Measurements from ENCODE around the gene COL6A2. TPM values are rescaled to one million over a fixed set of nuclear protein-coding genes. Genes with fewer than 3 reads are reported as not detected.
"Not testable (repeated sequence)": the region's sequence is repeated elsewhere in the genome, so short reads cannot be mapped to it uniquely, and the experiment has no call there.

COL6A2 gene
- total RNA-seq, 1 experiment from 2014 or later = 1,198 TPM

DNA sequence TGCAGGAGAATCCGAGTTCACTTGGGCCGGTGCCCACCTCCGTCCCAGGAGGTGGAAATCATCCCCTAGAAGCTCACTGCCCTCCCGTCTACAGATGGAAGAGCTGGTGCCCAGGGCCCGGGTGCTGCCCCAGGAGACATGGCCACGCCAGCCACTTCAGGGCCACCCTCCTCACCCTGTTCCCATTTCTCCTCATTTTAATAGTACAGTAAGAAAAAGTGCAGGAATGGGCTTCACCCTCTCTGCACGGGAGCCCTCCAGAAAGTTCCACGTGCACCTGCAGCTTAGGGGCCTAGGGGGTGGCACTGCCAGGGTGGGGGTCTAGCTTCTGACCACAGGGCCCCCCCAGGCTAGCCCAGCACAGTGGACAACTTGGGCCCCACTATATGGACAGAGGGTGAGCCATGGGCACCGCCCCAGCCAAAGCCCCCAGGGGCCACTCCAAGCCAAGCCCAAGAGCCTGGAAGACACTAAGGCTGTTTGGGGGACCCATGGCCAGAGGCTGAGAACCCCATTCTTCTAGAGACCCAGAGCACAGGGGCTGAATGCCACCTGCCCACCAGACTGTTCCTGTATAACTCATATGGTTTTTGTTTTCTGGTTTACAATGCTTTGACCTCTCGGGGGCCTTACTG, 60.9 kb downstream of the COL6A2 start:
- DNase-seq = no peak

DNA sequence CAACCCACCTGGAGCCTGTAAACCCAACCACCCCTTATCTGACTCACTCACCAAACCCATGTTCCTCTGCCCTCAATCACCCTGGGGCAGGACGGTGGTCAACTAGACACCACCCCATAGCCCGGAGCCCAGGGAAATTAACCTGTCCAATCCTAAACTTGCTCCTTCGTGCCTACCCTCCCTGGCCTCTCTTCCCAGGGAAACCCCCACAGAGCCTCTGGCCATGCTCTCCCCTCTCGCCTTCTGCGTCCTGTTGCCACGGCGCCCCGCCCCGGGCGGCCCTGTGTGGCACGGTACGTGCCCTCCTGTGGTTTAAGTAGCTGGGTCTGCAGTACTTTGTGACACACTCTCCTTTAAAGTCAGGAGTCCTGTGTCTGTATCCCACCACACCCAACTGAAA, 61.5 kb downstream of the COL6A2 start:
- H3K9me3 ChIP-seq = no peaks in the 10 kb centered on the region
- no peak for DNase-seq
- H3K36me3 ChIP-seq = no peaks in the 10 kb centered on the region
- no peaks in the 10 kb centered on the region for H3K27me3 ChIP-seq
- no peak overlapping the region for H3K4me3 ChIP-seq

More for the DNA sequence above, 60.9 kb downstream of the COL6A2 start:
- Histone ChIP-seq H3K9me3 (no peaks in the 10 kb centered on the region), H3K36me3 (no peaks in the 10 kb centered on the region), H3K4me3 (no peak overlapping the region), H3K27me3 (no peaks in the 10 kb centered on the region)

DNA sequence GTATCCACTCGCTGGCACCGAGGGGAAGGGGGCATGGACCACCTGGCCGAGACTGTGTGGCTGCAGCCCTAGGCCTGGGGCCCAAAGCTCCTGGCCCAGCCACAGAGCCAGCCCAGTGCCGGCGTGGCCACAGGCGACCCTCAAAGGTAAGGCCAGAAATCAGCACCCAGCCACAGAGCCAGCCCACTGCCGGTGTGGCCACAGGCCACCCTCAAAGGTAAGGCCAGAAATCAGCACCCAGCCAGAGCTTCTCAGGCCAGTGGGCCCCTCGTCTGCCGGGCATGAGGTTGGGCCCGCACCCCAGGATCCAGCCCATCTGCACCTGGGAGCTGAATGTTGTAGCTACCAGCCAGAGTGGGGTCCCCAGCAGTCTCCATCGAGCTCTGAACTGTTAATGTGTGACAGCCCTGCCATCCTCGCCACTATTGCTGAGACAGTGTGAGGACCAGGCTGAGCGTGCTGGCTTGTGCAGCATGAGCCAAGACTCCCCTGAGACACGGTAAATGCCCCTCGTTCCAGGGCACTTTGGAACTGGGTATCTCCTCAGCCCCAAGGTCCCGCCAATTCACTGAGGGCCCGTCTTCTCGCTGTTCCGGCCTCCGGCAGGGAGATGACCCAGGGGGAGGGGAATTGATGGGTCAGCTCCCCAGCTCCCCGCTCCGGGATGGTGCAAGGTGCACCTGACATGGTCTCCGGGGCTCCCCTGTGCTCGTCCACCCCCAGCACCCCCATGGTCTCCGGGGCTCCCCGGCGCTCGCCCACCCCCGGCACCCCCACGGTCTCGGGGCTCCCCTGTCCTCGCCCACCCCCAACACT, 62.1 kb downstream of the COL6A2 start:
- Histone ChIP-seq H3K27me3 (no peaks in the 10 kb centered on the region), H3K9me3 (no peaks in the 10 kb centered on the region), H3K4me3 (no peak overlapping the region), H3K36me3 (no peaks in the 10 kb centered on the region)
- no peak for DNase-seq

DNA sequence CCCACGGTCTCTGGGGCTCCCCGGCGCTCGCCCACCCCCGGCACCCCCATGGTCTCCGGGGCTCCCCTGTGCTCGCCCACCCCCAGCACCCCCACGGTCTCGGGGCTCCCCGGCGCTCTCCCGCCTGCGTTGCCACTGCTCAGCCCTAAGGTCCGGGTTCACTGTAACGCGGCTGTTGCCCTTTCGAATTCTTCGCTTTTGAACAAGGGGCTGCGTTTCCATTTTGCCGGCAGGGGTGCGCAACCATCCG, 62.7 kb downstream of the COL6A2 start:
- Histone ChIP-seq H3K4me3 (no peak overlapping the region), H3K9me3 (no peaks in the 10 kb centered on the region), H3K36me3 (no peaks in the 10 kb centered on the region), H3K27me3 (no peaks in the 10 kb centered on the region)
- DNase-seq = no peak

DNA sequence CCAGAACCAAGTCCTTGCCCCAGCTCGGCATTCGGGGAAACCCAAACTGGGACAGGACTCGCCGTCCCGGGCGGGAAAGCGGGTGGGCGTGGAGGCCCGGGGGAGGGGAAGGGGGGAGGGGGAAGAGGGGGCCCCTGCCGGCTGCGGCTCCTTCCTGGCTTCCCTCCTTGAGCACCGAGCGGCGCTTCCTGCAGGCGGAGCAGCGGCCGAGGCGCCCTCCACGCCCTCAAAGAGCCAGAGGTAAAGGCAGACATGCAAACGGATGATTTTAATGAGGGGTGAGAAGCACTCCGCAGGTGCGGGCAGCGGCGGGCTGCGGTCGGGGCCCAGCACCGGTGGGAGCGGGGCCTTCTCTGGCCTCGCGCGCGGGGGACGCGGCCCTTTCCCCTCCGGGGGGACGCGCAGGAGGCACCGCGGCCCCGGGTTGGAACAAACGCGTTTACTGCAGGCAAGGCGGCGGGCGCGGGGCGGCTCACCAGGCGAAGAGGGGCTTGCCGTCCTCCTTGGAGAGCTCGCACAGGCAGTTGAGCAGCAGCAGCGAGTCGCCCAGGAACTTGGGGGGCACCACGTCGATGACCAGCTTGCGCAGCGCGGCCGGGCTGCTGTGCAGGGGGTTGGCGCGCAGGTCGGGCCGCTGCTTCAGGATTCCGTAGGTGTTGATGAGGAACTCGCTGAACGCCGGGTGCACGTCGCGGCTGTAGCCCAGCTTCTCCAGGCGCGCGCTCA, 63.2 kb downstream of the COL6A2 start:
- no peak overlapping the region for H3K4me3 ChIP-seq
- no peaks in the 10 kb centered on the region for H3K9me3 ChIP-seq
- H3K36me3 ChIP-seq = no peaks in the 10 kb centered on the region
- DNase-seq = no peak
- no peaks in the 10 kb centered on the region for H3K27me3 ChIP-seq

DNA sequence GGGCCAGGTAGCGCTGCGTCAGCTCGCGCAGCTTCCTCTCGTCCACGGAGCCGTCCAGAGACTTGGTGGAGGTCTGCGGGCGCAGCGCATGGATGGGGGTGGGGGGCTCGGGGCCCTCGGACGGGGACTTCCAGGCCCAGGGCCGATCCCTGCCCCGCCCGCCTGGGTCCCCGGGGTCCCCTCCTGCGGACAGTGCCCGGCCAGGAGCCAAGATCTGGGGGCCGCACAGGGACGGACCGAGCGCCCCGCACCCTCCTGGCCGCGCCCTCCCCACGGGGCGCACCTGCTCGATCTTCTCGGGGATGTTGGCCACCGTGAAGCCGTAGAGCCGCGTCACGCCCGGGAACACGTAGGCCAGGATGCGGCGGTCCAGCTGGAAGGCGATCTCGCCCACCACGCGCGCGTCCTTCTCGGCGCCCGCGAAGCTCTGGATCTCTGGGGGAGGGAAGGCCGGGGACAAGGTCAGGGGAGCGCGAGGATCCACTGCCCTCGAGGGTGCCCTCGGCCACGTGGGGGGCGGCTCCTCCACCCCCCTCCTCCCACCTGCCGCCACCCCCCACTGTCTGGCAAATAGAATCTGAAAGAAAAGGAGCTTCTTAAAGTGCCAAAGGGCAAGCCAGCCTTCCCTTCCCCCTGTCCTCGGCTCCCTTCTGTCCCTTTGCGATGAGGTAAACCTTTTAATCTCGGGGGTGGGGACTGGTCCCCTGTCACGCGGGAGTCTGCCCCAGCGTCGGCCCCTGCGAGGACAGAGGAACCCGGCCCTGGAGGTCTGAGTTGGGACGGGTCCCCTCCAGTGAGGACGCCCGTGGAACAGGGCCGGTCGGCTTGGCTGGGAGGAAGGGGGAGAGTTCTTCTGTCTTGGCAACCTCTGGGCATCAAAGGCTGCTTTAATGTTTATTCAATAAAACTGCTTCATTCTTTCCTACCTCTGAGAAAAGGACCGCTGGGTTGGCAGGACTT, 64.0 kb downstream of the COL6A2 start:
- Histone ChIP-seq H3K36me3 (no peaks in the 10 kb centered on the region), H3K4me3 (no peak overlapping the region), H3K9me3 (no peaks in the 10 kb centered on the region), H3K27me3 (no peaks in the 10 kb centered on the region)
- no peak for DNase-seq

DNA sequence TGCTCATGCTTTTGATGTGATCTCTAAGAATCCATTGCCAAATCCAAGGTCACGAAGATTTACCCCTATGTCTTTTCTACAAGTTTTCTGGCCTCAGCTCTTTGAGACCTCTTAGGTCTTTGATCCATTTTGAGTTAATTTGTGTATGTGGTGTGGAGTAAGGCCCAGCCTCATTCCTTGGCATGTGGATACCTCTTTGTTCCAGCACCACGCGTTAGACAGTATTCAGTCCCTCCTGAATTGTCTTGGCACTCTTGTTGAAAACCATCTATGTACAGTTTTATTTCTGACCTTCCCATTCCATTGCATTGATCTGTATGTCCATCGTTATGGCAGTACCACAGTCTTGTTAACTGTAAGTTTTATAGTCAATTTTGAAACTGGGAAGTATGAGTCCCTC, 65.5 kb downstream of the COL6A2 start:
- no peak for DNase-seq
- Histone ChIP-seq H3K27me3 (no peaks in the 10 kb centered on the region), H3K9me3 (no peaks in the 10 kb centered on the region), H3K4me3 (no peak overlapping the region), H3K36me3 (no peaks in the 10 kb centered on the region)

DNA sequence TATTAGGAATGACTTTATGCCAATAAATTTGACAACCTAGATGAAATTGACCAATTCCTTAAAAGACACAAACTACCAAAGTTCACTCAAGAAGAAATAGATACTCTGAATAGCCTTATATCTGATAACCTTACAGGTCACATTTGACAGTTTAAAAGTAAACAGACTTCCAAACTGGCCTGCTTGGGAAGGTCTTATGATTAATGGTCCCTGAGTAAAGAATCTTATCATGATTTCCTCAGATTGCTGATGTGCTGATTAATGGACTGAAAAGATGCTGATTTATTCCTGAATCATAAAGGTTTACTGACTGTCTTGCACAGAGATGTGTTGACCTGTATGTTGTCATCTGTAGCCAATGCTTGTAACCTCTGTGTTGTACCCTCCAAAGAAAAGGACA, 67.2 kb downstream of the COL6A2 start:
- no peaks in the 10 kb centered on the region for H3K9me3 ChIP-seq
- no peaks in the 10 kb centered on the region for H3K36me3 ChIP-seq
- H3K27me3 ChIP-seq = no peaks in the 10 kb centered on the region
- no peak overlapping the region for H3K4me3 ChIP-seq
- no peak for DNase-seq

DNA sequence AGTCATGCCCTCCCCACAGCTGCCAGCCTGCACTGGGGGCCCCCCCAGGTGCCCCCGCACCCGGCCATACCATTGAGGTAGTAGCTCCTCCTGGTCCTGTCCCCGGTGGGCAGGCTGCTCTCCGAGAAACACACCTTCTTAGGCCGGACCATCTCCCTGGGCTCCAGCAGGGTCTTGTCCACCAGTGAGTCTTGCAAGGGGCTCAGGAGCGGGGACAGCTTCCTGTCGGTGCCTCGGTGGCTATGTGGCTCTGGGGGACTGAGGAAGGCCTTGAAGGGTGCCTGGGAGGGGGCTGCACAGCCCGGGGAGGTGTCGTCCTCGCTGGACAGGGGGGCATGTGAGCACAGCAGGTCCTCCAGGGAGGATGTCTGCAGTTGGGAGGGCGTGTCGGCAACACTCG, 70.3 kb downstream of the COL6A2 start:
- no peaks in the 10 kb centered on the region for H3K27me3 ChIP-seq
- no peak for DNase-seq
- no peaks in the 10 kb centered on the region for H3K36me3 ChIP-seq

DNA sequence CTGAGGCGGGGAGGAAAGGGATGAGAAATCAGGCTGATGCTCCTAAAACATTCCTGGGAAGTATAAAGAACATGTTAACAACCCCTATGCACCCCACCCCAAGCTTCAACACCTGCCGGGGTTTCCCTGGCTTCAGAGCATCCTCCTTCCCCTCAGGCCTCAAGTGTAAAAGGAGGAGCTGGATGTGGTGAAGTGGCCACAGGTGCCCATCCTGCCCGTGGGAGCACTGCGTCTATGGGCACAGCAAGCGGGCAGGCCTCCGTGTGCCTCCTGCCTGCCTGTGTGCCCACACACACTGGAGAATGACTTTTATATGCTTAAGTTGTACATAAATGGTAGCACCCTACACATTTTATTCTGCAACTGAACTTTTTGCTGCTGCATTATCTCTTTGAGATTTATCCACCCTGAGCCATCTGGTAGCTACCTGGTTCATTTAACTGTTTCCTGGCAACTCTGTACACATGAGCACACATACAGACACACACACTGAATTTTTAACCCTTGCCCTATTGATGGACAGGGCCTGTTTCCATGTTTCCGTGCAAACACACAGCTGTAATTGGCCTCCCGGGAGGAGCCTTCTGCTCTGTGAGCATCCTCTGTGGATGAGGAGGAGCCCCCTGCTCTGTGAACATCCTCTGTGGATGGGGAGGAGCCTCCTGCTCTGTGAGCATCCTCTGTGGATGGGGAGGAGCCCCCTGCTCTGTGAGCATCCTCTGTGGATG, 70.9 kb downstream of the COL6A2 start:
- DNase-seq = no peak
- H3K27me3 ChIP-seq = no peaks in the 10 kb centered on the region
- H3K36me3 ChIP-seq = no peaks in the 10 kb centered on the region
- H3K4me3 ChIP-seq = no peak overlapping the region
- peaks cover 5% of the 10 kb centered on the region for H3K9me3 ChIP-seq

More for the DNA sequence above, 70.3 kb downstream of the COL6A2 start:
- Histone ChIP-seq H3K4me3 (no peak overlapping the region), H3K9me3 (no peaks in the 10 kb centered on the region)

DNA sequence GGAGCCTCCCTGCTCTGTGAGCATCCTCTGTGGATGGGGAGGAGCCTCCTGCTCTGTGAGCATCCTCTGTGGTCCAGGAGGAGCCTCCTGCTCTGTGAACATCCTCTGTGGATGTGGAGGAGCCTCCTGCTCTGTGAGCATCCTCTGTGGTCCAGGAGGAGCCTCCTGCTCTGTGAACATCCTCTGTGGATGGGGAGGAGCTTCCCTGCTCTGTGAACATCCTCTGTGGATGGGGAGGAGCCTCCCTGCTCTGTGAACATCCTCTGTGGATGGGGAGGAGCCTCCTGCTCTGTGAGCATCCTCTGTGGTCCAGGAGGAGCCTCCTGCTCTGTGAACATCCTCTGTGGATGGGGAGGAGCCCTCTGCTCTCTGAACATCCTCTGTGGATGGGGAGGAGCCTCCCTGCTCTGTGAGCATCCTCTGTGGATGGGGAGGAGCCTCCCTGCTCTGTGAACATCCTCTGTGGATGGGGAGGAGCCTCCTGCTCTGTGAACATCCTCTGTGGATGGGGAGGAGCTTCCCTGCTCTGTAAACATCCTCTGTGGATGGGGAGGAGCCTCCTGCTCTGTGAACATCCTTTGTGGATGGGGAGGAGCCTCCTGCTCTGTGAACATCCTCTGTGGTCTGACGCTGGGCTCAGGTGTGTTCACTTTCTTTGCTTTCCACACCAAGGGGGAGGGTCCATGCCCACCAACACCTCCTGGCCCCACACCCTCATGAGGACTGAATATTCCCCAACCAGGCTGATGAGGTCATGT, 72.7 kb downstream of the COL6A2 start:
- not testable (repeated sequence) for H3K4me3 ChIP-seq, DNase-seq, H3K27me3 ChIP-seq, H3K36me3 ChIP-seq
- peaks cover 23% of the 10 kb centered on the region for H3K9me3 ChIP-seq

DNA sequence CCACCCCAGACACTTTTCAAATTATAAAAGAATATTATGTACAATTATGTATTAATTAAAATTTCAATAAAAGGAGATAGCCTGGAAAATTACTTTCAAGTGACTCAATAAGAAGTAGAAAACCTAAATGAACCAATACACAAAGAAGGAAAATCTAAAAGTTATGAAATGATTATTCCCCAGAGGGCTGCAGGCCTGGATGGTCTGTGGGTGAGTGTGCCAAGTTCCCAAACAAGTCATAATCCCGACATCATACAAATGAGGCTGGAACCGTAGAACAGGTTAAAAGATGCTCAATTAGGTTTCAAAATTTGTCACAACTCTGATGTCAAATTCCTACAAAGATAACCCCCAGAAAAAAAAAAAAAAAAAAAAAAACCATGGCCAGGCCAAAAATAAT, 73.7 kb downstream of the COL6A2 start:
- Histone ChIP-seq H3K36me3 (no peaks in the 10 kb centered on the region), H3K9me3 (peaks cover 31% of the 10 kb centered on the region), H3K27me3 (no peaks in the 10 kb centered on the region), H3K4me3 (no peak overlapping the region)
- DNase-seq = no peak

DNA sequence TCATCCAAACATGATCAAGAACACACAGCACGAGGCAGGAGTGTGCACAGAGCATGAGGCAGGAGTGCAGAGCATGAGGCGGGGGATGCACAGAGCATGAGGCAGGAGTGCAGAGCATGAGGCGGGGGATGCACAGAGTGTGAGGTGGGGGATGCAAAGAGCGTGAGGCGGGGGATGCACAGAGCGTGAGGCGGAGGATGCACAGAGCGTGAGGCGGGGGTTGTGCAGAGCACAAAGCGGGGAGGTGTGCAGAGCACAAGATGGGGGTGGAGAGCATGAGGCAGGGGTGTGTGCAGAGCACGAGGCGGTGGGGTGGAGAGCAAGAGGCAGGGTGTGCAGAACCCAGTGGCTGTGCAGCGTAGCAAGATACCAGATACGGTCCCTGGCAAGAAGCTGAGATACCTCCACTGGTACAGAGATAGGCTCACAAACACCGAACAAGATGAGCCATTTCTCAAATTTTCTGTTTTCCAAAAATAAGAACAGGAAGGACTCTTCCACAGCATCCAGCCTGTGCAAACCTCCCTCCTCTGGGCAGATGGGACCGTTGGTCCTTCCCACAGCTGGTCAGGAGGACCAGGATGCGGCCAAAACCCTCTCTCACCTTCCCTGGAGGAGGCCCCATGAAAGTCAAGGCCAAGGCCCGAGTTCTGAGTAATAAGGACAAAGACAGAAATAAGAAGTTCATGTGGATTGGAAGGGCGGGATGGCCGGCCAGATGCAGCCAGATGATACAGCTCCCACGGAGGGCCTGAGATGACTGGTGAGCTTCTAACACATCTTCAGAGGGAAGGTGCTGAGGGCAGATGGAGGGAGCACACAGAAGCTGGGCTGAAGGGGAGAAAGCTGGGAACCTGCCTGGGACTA, 74.3 kb downstream of the COL6A2 start:
- Histone ChIP-seq H3K36me3 (no peaks in the 10 kb centered on the region), H3K27me3 (no peaks in the 10 kb centered on the region), H3K4me3 (no peak overlapping the region), H3K9me3 (peaks cover 38% of the 10 kb centered on the region)
- DNase-seq = no peak

DNA sequence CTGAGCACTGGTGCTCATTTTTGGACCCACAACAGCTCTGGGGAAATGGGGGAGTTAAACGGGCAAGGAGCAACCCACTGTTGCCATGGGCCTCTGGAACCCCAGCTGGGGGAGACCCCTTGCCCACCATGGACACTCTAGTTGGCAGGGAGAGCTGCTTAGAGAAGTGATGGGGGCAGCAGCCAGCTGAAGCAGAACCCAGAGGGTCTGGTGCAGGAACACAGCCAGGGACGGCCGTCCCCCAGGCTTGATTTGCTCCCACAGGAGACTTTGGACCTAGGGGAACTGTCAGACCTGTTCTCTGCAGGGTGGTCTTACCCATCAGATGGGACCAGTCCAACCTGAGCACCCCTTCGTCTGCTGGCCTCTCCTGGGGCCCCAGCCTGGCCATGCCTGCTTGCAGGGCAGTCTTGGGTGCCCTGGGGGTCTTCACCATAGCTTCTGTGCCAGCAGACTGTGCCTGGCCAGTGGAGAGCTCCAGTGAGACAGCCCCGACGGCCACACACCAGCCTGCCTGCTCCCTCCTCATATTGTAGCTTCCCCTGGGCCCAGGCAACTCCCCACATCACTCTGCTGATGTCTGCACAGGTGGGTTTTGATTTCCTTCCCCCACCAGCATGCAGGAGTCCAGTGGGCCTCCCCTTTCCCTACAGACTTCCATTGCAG, 75.1 kb downstream of the COL6A2 start:
- Histone ChIP-seq H3K4me3 (no peak overlapping the region), H3K36me3 (no peaks in the 10 kb centered on the region; the same call in 1 of the 2 replicates), H3K9me3 (peaks cover 42% of the 10 kb centered on the region), H3K27me3 (no peaks in the 10 kb centered on the region)
- no peak for DNase-seq

All from MG63 (cell line).